Neural cell (in vitro differentiated cells): ENCODE data around the gene NET1. TPM values are rescaled to one million over a fixed set of nuclear protein-coding genes. Genes with fewer than 3 reads are reported as not detected.
"Not testable (repeated sequence)": the region's sequence is repeated elsewhere in the genome, so short reads cannot be mapped to it uniquely, and the experiment has no call there.

Source experiments
- H2AFZ ChIP-seq: fragments of 200-600, 300-800 bp; sonication (generic), shearing (Covaris generic); 2 replicates; pipeline ENCODE4 v1.6.0; 2014; ENCODE audit warnings: low read depth, mild to moderate bottlenecking, antibody characterized with exemption, low read length, moderate library complexity
- H3F3A ChIP-seq: fragments of 200-600 bp; shearing (Covaris generic); 2 replicates; pipeline ENCODE4 v1.6.1; 2016; ENCODE audit warnings: mild to moderate bottlenecking, moderate library complexity, mixed read lengths, antibody characterized with exemption, low read length; ENCODE audit not compliant: insufficient read depth, poor library complexity, severe bottlenecking
- H3K27ac ChIP-seq: fragments of 200-600, 300-800 bp; sonication (generic), shearing (Covaris generic); 2 replicates; pipeline ENCODE4 v1.5.1; 2014; ENCODE audit warnings: mild to moderate bottlenecking, low read length, moderate library complexity
- H3K27me3 ChIP-seq: fragments of 300-800, 200-600 bp; sonication (generic), shearing (Covaris generic); 2 replicates; pipeline ENCODE4 v1.6.0; 2014; ENCODE audit warnings: mild to moderate bottlenecking, low read depth, low read length, moderate library complexity; ENCODE audit not compliant: insufficient read depth
- H3K36me3 ChIP-seq: fragments of 300-800, 200-600 bp; sonication (generic), shearing (Covaris generic); 2 replicates; pipeline ENCODE4 v1.5.1; 2014; ENCODE audit warnings: mild to moderate bottlenecking, antibody characterized with exemption, low read length, moderate library complexity; ENCODE audit not compliant: insufficient read depth
- H3K4me2 ChIP-seq: fragments of 300-800, 200-600 bp; sonication (generic), shearing (Covaris generic); 2 replicates; pipeline ENCODE4 v1.6.0; 2014; ENCODE audit warnings: mild to moderate bottlenecking, low read length
- H3K4me3 ChIP-seq: fragments of 300-800, 200-600 bp; sonication (generic), shearing (Covaris generic); 2 replicates; pipeline ENCODE4 v1.5.1; 2014; ENCODE audit warnings: mild to moderate bottlenecking, low read length, moderate library complexity
- H3K79me2 ChIP-seq: fragments of 200-600 bp; shearing (Covaris generic); replicated peaks from 2 replicates; pipeline ENCODE4 v1.6.0; 2014; ENCODE audit warnings: mild to moderate bottlenecking, low read length, moderate library complexity; ENCODE audit not compliant: insufficient read depth
- H3K9ac ChIP-seq: fragments of 300-800, 200-600 bp; sonication (generic), shearing (Covaris generic); 2 replicates; pipeline ENCODE4 v1.6.1; 2016; ENCODE audit warnings: mild to moderate bottlenecking, low read length, mixed read lengths
- H3K9me2 ChIP-seq: fragments of 200-600 bp; shearing (Covaris generic); 2 replicates; pipeline ENCODE4 v1.6.1; 2016; ENCODE audit warnings: mild to moderate bottlenecking, low read length, mixed read lengths; ENCODE audit not compliant: insufficient read depth
- H3K9me3 ChIP-seq: fragments of 200-600, 300-800 bp; sonication (generic), shearing (Covaris generic); 2 replicates; pipeline ENCODE4 v1.6.1; 2016; ENCODE audit warnings: mild to moderate bottlenecking, mixed run types, low read length, moderate library complexity, mixed read lengths
- H4K20me1 ChIP-seq: fragments of 200-600 bp; shearing (Covaris generic); 2 replicates; pipeline ENCODE4 v1.6.1; 2016; ENCODE audit warnings: mild to moderate bottlenecking, mixed run types; ENCODE audit not compliant: insufficient read depth
- CTCF ChIP-seq: fragments of 450-650 bp; IDR thresholded peaks from 2 replicates; pipeline ENCODE4 v1.5.1; 2014; ENCODE audit warnings: antibody characterized with exemption, mild to moderate bottlenecking, moderate library complexity; ENCODE audit not compliant: poor library complexity, severe bottlenecking
- EP300 ChIP-seq: fragments of 450-650 bp; conservative IDR thresholded peaks from 2 replicates; pipeline ENCODE4 v1.6.1; 2014; ENCODE audit warnings: antibody characterized with exemption, mild to moderate bottlenecking, moderate library complexity; ENCODE audit not compliant: poor library complexity, severe bottlenecking
- EZH2 ChIP-seq: fragments of 200-600, 300-800 bp; shearing (Covaris generic), sonication (generic); IDR thresholded peaks from 2 replicates; pipeline ENCODE4 v1.6.1; 2014; ENCODE audit warnings: antibody characterized with exemption, low read length, borderline replicate concordance, mild to moderate bottlenecking; ENCODE audit not compliant: insufficient read depth, poor library complexity, severe bottlenecking
- MXI1 ChIP-seq: fragments of 450-650 bp; conservative IDR thresholded peaks from 2 replicates; pipeline ENCODE4 v1.6.1; 2014; ENCODE audit warnings: antibody characterized with exemption, mild to moderate bottlenecking; ENCODE audit not compliant: poor library complexity, severe bottlenecking
- POLR2AphosphoS5 ChIP-seq: IDR thresholded peaks from 2 replicates; pipeline ENCODE4 v1.6.1; 2012
- RAD21 ChIP-seq: fragments of 450-650 bp; conservative IDR thresholded peaks from 2 replicates; pipeline ENCODE4 v1.6.1; 2014; ENCODE audit warnings: antibody characterized with exemption, mild to moderate bottlenecking, moderate library complexity
- REST ChIP-seq: IDR thresholded peaks from 2 replicates; pipeline ENCODE4 v1.6.1; 2012; ENCODE audit warnings: borderline replicate concordance
- SMC3 ChIP-seq: fragments of 450-650 bp; conservative IDR thresholded peaks from 2 replicates; pipeline ENCODE4 v1.6.1; 2014; ENCODE audit warnings: antibody characterized with exemption, mild to moderate bottlenecking, moderate library complexity; ENCODE audit not compliant: poor library complexity
- TAF1 ChIP-seq: IDR thresholded peaks from 2 replicates; pipeline ENCODE4 v1.6.1; 2012; ENCODE audit warnings: low read depth
- polyA plus RNA-seq: library from polyadenylated mRNA; depleted of rRNA; stranded (reverse); fragments of >200 nt; gene quantifications from 2 replicates; pipeline ENCODE4 v1.2.3, GENCODE V29; 2014

Gene NET1
- polyA plus RNA-seq, 1 donor from 2014 or later: 8.0 TPM

- H3K27me3 ChIP-seq: not testable (repeated sequence)
These were observed 62.3 kb downstream of the NET1 start for GRCh38 chr10:5474642-5475041.

GRCh38 chr10:5475088-5475487 is 62.7 kb downstream of the NET1 start:
- not testable (repeated sequence) for H3K79me2 ChIP-seq, H3F3A ChIP-seq, H3K27me3 ChIP-seq, H4K20me1 ChIP-seq, H3K4me2 ChIP-seq, H3K9ac ChIP-seq, H3K9me2 ChIP-seq, H3K36me3 ChIP-seq, H3K27ac ChIP-seq, H2AFZ ChIP-seq, H3K4me3 ChIP-seq, H3K9me3 ChIP-seq

More at GRCh38 chr10:5474642-5475041, 62.3 kb downstream of the NET1 start:
- H4K20me1 ChIP-seq, H3K27ac ChIP-seq, H3K9ac ChIP-seq, H3K4me3 ChIP-seq, H3K9me3 ChIP-seq, H2AFZ ChIP-seq, H3K9me2 ChIP-seq, H3K36me3 ChIP-seq, H3F3A ChIP-seq, H3K79me2 ChIP-seq, H3K4me2 ChIP-seq: not testable (repeated sequence)

- not testable (repeated sequence) for H3K9me3 ChIP-seq, H3K27me3 ChIP-seq, H3F3A ChIP-seq, H3K36me3 ChIP-seq, H3K9ac ChIP-seq, H2AFZ ChIP-seq, H3K79me2 ChIP-seq, H4K20me1 ChIP-seq, H3K4me2 ChIP-seq, H3K4me3 ChIP-seq, H3K9me2 ChIP-seq, H3K27ac ChIP-seq
These were observed 63.8 kb downstream of the NET1 start for GRCh38 chr10:5475974-5476807.

GRCh38 chr10:5476918-5477525 is 64.7 kb downstream of the NET1 start:
- H3K36me3 ChIP-seq: no peaks in the 10 kb centered on the region
- H3K27ac ChIP-seq: no peak overlapping the region
- no peaks in the 10 kb centered on the region for H3K79me2 ChIP-seq
- H3K4me3 ChIP-seq: no peak overlapping the region
- no peaks in the 10 kb centered on the region for H3K9me2 ChIP-seq
- TF ChIP-seq EZH2 (no peak), POLR2AphosphoS5 (no peak), CTCF (no peak), SMC3 (no peak), MXI1 (no peak), TAF1 (no peak), REST (no peak), RAD21 (no peak), EP300 (no peak)
- no peaks in the 10 kb centered on the region for H3K9me3 ChIP-seq
- no peak overlapping the region for H2AFZ ChIP-seq
- H3K27me3 ChIP-seq: no peaks in the 10 kb centered on the region
- no peaks in the 10 kb centered on the region for H4K20me1 ChIP-seq
- no peaks in the 10 kb centered on the region for H3F3A ChIP-seq
- no peak overlapping the region for H3K4me2 ChIP-seq
- no peak overlapping the region for H3K9ac ChIP-seq
